HG02678 (cell line): ENCODE measurements around the gene RASA3.
"Not testable (repeated sequence)": the region's sequence is repeated elsewhere in the genome, so short reads cannot be mapped to it uniquely, and the experiment has no call there.

Experiments
- ATAC-seq: cut with Tn5 transposase; IDR thresholded peaks from one replicate; pipeline ENCODE4 v1.9.1; 2021; ENCODE audit warnings: mild to moderate bottlenecking, moderate library complexity; ENCODE audit not compliant: unreplicated experiment

RASA3 gene

GRCh38 chr13:114025714-114026431 is 106.5 kb downstream of the RASA3 start:
- no peak for ATAC-seq

DNA sequence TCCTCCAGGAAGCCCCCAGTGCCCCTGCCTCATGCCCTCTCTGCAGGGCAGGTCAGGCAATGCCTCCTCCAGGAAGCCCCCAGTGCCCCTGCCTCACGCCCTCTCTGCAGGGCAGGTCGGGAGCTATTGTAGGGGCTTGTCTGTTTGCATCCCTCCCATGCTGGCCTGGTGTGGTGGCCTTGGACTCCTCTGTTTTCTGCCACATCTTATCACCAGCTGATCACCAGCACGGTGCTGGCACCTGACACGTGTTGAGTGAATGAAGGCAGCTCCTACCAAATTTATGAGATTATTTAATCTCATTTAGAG is 107.1 kb downstream of the RASA3 start:
- ATAC-seq, result no peak

GRCh38 chr13:114024603-114025404 is 107.6 kb downstream of the RASA3 start:
- peak; percentile 76 for ATAC-seq

DNA sequence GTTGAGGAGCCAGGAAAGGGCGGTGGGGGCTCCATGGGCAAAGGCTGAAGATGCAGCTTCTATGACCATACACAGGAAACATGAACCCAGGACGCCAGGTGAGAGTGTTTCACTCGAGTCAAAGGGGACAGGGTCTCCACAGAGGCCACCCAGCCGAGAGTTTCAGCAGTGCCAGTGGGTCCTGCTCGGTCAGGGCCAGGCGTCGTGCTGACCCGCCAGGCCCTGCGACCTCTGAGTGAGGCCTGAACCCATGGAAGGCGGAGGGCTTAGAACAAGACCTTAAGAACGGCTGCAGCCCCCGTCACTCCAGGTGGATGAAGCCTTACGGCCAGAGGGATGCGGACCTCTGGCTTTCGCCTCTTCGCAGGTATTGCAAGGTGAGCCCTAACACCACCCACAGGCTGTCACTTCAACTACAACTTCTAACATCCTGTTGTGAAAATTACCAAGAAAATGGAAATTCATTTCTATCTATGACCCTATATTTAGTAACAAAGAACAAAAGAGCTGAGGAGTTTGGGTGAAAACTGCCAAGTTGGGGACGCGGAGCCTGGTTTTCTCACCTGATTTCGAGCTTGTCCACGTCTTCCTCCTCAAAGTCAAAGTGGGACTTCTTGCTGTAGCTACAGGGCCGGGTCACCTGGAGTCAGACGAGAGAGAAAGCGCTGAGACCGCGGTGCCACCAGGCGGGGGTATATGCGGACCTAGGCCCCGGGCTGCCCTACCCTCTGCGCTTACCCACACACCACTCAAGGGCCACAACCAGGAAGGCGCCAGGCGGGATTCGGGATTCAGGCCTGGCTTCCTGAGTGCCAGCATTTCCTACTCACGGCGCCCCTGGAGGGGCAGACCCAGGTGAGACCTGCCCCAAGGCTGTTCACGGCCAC is 108.5 kb downstream of the RASA3 start:
- no peak for ATAC-seq

GRCh38 chr13:114022876-114023275 is 109.5 kb downstream of the RASA3 start:
- ATAC-seq, result no peak

- ATAC-seq, result no peak
Measured at GRCh38 chr13:114022309-114022669, 110.1 kb downstream of the RASA3 start.

- ATAC-seq, result no peak
Measured at GRCh38 chr13:114021464-114022308, 110.7 kb downstream of the RASA3 start.

- no peak for ATAC-seq
Measured at GRCh38 chr13:114020750-114021463, 111.5 kb downstream of the RASA3 start.

GRCh38 chr13:114020134-114020533 is 112.3 kb downstream of the RASA3 start:
- ATAC-seq, result not testable (repeated sequence)

GRCh38 chr13:114019367-114019766 is 113.1 kb downstream of the RASA3 start:
- ATAC-seq, result no peak

DNA sequence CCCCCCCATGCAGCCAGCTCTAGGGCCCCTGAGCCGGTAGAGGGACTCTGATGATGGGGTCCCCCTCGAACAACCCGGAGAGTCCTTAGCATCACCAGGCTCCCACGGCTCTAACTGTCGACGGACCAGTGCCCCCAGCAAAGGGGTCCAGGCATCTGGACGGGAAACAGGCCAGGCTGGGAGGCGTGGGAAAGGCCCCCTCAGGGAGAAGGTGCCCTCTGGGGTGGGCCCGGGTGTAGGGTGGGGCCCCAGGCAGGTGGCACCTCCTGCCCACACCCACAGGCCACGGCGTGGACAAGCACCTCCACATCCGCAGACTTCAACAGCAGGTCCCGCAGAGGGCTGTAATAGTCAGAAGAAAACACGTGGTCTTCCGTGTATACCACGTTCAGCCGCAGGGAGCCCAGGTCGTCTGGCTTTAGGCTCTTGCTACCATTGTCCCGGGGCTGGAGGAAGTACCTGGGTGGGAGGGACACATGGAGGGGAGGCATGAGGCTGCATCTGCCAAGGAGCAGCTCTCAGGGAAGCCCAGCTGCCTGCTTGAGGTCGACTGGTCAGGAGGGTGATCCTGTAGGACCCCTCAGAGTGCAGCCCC is 113.9 kb downstream of the RASA3 start:
- no peak for ATAC-seq

DNA sequence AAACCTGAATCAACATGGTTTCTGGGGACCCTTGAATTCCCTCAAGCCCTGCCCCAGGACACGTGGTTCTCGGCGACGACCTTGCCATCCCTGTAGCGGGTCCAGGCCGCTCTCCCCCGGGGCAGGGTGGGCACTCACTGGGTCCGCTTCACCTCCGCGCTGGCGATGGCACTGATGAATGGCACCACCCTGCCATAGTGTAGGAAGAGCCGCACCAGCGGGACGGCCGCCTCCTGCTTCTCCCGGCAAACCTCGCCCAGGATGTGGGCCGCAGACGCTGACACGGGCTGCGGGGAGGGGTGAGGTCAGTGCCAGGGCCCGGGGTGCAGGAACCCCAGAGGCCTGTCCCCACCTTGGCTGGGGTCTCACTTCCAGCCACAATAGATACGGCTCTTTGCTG is 114.5 kb downstream of the RASA3 start:
- ATAC-seq, result no peak

GRCh38 chr13:114017028-114017630 is 115.3 kb downstream of the RASA3 start:
- no peak for ATAC-seq

GRCh38 chr13:114016321-114017027 is 115.9 kb downstream of the RASA3 start:
- no peak for ATAC-seq

GRCh38 chr13:114015969-114016295 is 116.5 kb downstream of the RASA3 start:
- ATAC-seq, result no peak

- no peak for ATAC-seq
Measured at GRCh38 chr13:114015111-114015968, 117.1 kb downstream of the RASA3 start.

- no peak for ATAC-seq
Measured at GRCh38 chr13:114013952-114014629, 118.3 kb downstream of the RASA3 start.
